ENCODE results near the gene NAB2.

The NAB2 gene

DNA sequence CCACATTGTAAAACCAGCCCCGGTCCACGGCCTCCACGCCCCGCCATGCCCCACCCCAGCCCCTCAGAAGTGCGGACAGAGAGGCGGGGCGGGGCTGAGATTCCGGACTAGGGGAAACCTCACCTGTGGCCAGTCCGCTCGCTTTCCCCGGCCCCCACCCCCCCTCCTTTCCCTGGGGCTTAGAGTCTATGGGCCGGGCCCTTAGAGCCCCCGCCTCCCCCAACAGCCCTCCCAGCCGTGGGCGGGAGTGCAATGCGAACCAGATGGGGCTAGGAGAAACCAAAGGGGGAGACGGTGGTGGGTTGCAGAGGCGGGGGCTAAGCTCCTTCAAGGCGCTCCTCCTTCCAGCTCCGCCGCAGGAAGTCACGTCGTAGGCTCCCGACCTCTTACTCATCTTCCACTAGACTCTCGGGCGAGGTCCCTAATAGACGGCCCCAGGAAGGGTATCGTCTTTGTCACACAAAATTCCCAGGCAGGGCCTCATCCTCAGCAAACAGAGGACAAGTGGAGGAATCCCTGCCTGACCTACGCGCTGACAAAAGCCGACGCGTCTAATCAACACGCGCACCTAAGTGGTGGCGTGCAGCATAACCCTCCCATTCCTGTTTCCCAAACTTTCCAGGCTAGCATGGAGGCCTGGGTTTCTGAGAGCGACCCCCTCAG lies 1.1 kb upstream of the NAB2 start:
- DNase-seq (ENCODE audit: extremely low spot score) = peak; percentile 29
- ChIA-PET CTCF (interaction anchor here (1.5 to 2.3 kb wide), 2 partner anchors 24 to 85 kb away, joined by 3 to 12 read pairs; partner anchors contain the start of gene STAT6), POLR2A (interaction anchor here (0.6 to 4.9 kb wide), 4 partner anchors 9 to 72 kb away, joined by 3 to 41 read pairs (median 15); partner anchors contain the start of genes NEMP1, STAT6 and TAC3)
- no peak for TF ChIP-seq CTBP1 (IDR thresholded peaks at IDR 0.05; ENCODE audit: borderline replicate concordance)
- TF ChIP-seq HDGF (IDR thresholded peaks at IDR 0.05; ENCODE audit: borderline replicate concordance) = no peak
- no peak for TF ChIP-seq TARDBP (IDR thresholded peaks at IDR 0.05)
- TF ChIP-seq BHLHE40 (IDR thresholded peaks at IDR 0.05; ENCODE audit: borderline replicate concordance) = no peak
- no peak for TF ChIP-seq FOXM1 (IDR thresholded peaks at IDR 0.05; ENCODE audit: borderline replicate concordance)
- TF ChIP-seq LEF1 (IDR thresholded peaks at IDR 0.05; ENCODE audit: borderline replicate concordance) = no peak
- no peak for TF ChIP-seq ARNT (IDR thresholded peaks at IDR 0.05)
- TF ChIP-seq NFRKB (IDR thresholded peaks at IDR 0.05) = no peak
- no peak for TF ChIP-seq PKNOX1 (IDR thresholded peaks at IDR 0.05)
- TF ChIP-seq FOXK2 (IDR thresholded peaks at IDR 0.05) = no peak
- no peak for TF ChIP-seq SP1 (IDR thresholded peaks at IDR 0.05)
- TF ChIP-seq ZNF384 (IDR thresholded peaks at IDR 0.05) = no peak
- TF ChIP-seq ELF4 (IDR thresholded peaks at IDR 0.05) = no peak
- no peak for TF ChIP-seq FOXA1 (IDR thresholded peaks at IDR 0.05)
- TF ChIP-seq L3MBTL2 (conservative IDR thresholded peaks at IDR 0.05) = no peak
- TF ChIP-seq SUZ12 (IDR thresholded peaks at IDR 0.05) = no peak

DNA sequence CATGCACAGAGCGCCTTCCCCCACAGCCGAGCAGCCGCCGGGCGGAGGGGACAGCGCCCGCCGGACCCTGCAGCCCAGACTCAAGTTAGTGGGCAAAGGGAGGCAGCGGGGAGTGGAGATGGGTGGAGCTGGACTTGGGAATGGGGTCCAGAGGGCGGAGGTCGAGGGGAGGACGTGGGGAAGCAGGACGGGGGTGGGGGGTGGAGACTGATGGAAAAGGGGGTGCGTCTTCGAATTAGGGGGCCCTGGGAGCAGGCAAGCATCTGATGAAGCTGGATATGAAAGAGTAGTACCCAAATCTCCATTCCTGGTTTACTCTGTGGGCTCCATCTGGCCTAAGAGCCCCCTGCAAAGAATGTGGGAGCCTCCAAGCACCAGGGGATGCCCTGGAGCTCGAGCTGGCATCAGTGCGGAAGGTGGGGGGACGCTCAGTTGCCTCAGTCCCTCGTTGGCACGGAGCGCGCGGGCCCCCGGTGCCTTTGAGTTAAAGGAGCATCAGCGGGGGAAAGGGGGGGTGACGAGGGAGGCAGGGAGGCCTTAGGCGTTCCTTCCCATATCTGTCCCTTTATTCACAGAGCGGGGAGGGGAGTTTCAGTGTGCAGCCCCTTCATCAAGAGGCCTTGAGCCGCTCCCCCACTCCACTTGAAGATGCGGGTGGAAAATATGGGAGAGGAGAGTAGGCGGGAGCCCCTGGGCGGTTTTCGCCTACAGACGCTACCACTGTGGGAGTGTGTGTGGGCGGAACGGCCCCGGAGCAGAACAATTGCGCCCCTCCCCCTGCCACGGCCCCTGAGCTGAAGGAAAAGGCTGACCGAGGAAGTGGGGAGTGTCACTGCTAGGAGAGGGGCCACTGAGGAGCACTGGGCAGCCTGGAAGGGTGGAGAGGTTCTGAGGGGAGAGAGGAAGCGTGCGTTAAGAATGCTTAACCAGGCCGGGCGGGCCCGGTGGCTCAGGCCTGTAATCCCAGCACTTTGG lies 644 bp downstream of the NAB2 start:
- DNase-seq (ENCODE audit: extremely low spot score) = no peak
- ChIA-PET POLR2A (interaction anchor here (1.3 to 4.9 kb wide), 3 partner anchors 11 to 22 kb away, joined by 4 to 41 read pairs (median 12); partner anchors contain the start of genes NEMP1 and STAT6), CTCF (interaction anchor here (0.6 to 1.9 kb wide), 4 partner anchors 11 to 332 kb away, joined by 4 to 7 read pairs (median 5); partner anchors contain the start of genes NEMP1 and STAT6)
- no peak for TF ChIP-seq SUZ12 (IDR thresholded peaks at IDR 0.05)
- no peak for TF ChIP-seq ZNF384 (IDR thresholded peaks at IDR 0.05)
- TF ChIP-seq L3MBTL2 (conservative IDR thresholded peaks at IDR 0.05) = no peak
- TF ChIP-seq ARNT (IDR thresholded peaks at IDR 0.05) = no peak
- TF ChIP-seq HDGF (IDR thresholded peaks at IDR 0.05; ENCODE audit: borderline replicate concordance) = no peak
- TF ChIP-seq TARDBP (IDR thresholded peaks at IDR 0.05) = no peak
- no peak for TF ChIP-seq NFRKB (IDR thresholded peaks at IDR 0.05)
- TF ChIP-seq BHLHE40 (IDR thresholded peaks at IDR 0.05; ENCODE audit: borderline replicate concordance) = no peak
- TF ChIP-seq FOXK2 (IDR thresholded peaks at IDR 0.05) = no peak
- TF ChIP-seq ELF4 (IDR thresholded peaks at IDR 0.05) = no peak
- TF ChIP-seq PKNOX1 (IDR thresholded peaks at IDR 0.05) = no peak
- no peak for TF ChIP-seq LEF1 (IDR thresholded peaks at IDR 0.05; ENCODE audit: borderline replicate concordance)
- TF ChIP-seq FOXA1 (IDR thresholded peaks at IDR 0.05) = no peak
- no peak for TF ChIP-seq SP1 (IDR thresholded peaks at IDR 0.05)
- TF ChIP-seq CTBP1 (IDR thresholded peaks at IDR 0.05; ENCODE audit: borderline replicate concordance) = no peak
- TF ChIP-seq FOXM1 (IDR thresholded peaks at IDR 0.05; ENCODE audit: borderline replicate concordance) = no peak

- CTCF ChIA-PET = interaction anchor here (1.1 to 1.9 kb wide), 3 partner anchors 12 to 22 kb away, joined by 5 to 7 read pairs (median 5); partner anchors contain the start of genes NEMP1 and STAT6
- POLR2A ChIA-PET = interaction anchor here (1.3 to 4.9 kb wide), 3 partner anchors 12 to 21 kb away, joined by 4 to 41 read pairs (median 12); partner anchors contain the start of genes NEMP1 and STAT6
- TF ChIP-seq HDGF (IDR thresholded peaks at IDR 0.05; ENCODE audit: borderline replicate concordance) = no peak
- no peak for TF ChIP-seq SUZ12 (IDR thresholded peaks at IDR 0.05)
- TF ChIP-seq LEF1 (IDR thresholded peaks at IDR 0.05; ENCODE audit: borderline replicate concordance) = no peak
- no peak for DNase-seq (ENCODE audit: extremely low spot score)
These were observed 1.6 kb downstream of the NAB2 start for GRCh38 chr12:57090490-57090889.

- DNase-seq (ENCODE audit: extremely low spot score) = no peak
- POLR2A ChIA-PET = interaction anchor here (0.8 to 4.9 kb wide), 4 partner anchors 13 to 21 kb away, joined by 3 to 41 read pairs (median 17); partner anchors contain the start of genes NEMP1 and STAT6
- TF ChIP-seq SP1 (IDR thresholded peaks at IDR 0.05) = no peak
- TF ChIP-seq CTBP1 (IDR thresholded peaks at IDR 0.05; ENCODE audit: borderline replicate concordance) = no peak
- TF ChIP-seq ELF4 (IDR thresholded peaks at IDR 0.05) = no peak
- no peak for TF ChIP-seq NFRKB (IDR thresholded peaks at IDR 0.05)
- no peak for TF ChIP-seq ARNT (IDR thresholded peaks at IDR 0.05)
- no peak for TF ChIP-seq TARDBP (IDR thresholded peaks at IDR 0.05)
- TF ChIP-seq L3MBTL2 (conservative IDR thresholded peaks at IDR 0.05) = no peak
- TF ChIP-seq FOXA1 (IDR thresholded peaks at IDR 0.05) = no peak
- CTCF ChIA-PET = interaction anchor here (1.1 to 3.4 kb wide), 4 partner anchors 12 to 22 kb away, joined by 5 to 23 read pairs (median 6); partner anchors contain the start of genes NEMP1 and STAT6
These were observed 2.2 kb downstream of the NAB2 start for GRCh38 chr12:57090924-57091637.
